ENCODE results near the gene ZNF296.
"Not testable (repeated sequence)": the region's sequence is repeated elsewhere in the genome, so short reads cannot be mapped to it uniquely, and the experiment has no call there.

ZNF296 gene

DNA sequence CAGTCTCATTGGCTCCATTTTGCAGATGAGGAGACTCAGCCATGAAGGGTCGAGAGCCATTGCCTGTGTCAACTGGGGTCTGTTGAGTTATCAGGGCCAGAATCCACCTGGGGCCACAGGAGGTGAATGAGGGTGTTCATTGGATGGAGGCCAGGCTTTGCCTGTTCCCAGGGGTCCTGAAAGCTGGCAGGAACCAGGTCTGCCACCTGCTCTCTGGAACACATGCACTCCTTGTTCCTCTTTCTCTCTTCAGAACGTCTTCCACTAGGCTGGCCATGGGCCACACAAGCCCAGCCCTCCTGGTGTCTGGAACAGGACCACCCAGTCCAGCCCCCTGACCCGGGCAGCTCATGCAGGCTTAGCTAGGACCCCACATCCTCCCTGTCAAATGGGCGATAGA lies 37.8 kb upstream of the ZNF296 start:
- CTCF ChIA-PET, result no interaction called here

DNA sequence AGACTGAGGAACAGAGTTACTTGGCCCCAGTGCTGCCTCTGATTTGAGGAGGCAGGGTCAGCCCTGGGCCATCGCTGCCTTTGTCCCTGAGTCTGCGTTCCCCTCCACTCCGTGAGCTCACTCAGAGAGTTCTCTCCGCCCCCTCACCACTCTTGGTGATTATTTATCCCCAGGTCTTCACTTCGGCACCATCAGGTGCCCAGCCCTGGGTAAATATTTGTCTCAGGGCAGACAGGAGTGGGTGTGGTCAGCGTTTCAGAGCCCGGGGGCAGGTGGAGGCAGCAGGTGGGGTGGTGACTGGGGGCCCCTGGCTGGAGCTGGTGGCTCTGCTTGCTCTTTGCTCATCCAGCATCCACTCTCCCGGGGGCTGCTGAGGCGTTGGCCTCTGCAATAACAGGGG lies 37.4 kb upstream of the ZNF296 start:
- ChIA-PET POLR2A (ENCODE audit: low non-redundant PET) (interaction anchor here (0.5 kb wide), 1 partner anchor 23 kb away, joined by 4 read pairs; no protein-coding TSS in a partner anchor), CTCF (no interaction called here)
- no peak for DNase-seq (ENCODE audit: low spot score)
- peak overlapping the region; percentile 8; the same call in 1 of the 2 replicates for H3K27ac ChIP-seq
- TF ChIP-seq, protein P1, sequence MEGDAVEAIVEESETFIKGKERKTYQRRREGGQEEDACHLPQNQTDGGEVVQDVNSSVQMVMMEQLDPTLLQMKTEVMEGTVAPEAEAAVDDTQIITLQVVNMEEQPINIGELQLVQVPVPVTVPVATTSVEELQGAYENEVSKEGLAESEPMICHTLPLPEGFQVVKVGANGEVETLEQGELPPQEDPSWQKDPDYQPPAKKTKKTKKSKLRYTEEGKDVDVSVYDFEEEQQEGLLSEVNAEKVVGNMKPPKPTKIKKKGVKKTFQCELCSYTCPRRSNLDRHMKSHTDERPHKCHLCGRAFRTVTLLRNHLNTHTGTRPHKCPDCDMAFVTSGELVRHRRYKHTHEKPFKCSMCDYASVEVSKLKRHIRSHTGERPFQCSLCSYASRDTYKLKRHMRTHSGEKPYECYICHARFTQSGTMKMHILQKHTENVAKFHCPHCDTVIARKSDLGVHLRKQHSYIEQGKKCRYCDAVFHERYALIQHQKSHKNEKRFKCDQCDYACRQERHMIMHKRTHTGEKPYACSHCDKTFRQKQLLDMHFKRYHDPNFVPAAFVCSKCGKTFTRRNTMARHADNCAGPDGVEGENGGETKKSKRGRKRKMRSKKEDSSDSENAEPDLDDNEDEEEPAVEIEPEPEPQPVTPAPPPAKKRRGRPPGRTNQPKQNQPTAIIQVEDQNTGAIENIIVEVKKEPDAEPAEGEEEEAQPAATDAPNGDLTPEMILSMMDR (conservative IDR thresholded peaks at IDR 0.05; ENCODE audit: low read depth), result no peak

More for the DNA sequence above, 37.8 kb upstream of the ZNF296 start:
- TF ChIP-seq, protein P1 (conservative IDR thresholded peaks at IDR 0.05; ENCODE audit: low read depth), result no peak
- DNase-seq (ENCODE audit: low spot score), result no peak
- H3K27ac ChIP-seq, result peak overlapping the region; percentile 8; the same call in 1 of the 2 replicates
- POLR2A ChIA-PET (ENCODE audit: low non-redundant PET), result interaction anchor here (0.5 kb wide), 1 partner anchor 23 kb away, joined by 4 read pairs; no protein-coding TSS in a partner anchor

DNA sequence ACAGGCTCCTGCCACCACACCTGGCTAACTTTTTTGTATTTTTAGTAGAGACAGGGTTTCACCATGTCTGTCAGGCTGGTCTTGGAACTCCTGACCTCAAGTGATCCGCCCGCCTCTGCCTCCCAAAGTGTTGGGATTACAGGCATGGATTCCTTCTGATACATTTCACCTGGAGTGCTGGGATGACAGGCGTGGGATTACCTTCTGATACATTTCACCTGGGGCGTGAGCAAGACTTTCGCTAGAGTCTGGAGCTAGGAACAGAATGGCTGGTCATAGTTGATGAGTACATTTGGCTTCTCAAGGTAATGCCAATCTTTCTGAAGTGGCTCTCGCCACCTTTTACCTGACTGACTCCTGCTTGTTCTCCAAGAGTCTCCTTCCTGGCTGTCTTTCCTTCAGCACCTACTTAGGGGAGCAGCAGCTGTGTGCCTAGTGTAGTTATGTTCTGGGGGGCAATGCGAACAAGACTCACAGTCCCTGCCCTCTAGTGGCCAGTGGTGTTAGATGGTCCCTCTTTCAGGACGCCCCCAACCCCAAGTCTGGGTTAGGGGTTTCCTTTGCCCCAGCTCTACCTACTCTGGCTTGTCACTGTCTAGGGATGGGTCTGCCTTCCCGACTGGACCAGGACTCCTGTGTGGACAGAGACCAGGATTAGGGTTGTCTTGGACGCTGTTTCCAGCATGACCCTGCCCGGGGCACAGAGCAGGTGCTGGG lies 36.0 kb upstream of the ZNF296 start:
- no peak for DNase-seq (ENCODE audit: low spot score)
- TF ChIP-seq, protein P1 (conservative IDR thresholded peaks at IDR 0.05; ENCODE audit: low read depth), result no peak
- POLR2A ChIA-PET (ENCODE audit: low non-redundant PET), result no interaction called here
- H3K27ac ChIP-seq, result no peak overlapping the region
- CTCF ChIA-PET, result interaction anchor here (0.5 kb wide), 1 partner anchor 19 kb away, joined by 3 read pairs; the partner anchor contains the start of gene PPP1R37

DNA sequence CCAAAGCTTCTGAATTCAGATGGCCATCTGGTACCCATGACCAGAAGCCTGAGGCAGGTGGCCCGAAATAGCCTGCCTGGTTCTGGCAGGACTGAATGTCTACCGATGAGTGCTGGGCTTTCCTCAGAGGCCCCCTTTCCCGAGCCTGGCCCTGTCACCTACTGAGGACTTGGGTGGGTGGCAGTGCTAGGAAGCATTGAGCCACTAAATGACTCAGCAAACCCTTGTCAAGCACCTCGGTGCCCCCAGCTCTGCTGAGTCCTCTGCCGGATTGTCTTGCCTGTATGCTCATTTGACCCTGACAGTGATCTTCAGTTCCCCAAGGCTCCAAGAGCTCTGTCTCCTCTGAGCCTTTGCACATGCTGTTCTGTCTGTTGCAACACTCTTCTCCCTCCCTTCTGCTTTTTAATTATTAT lies 34.6 kb upstream of the ZNF296 start:
- TF ChIP-seq, protein P1 (conservative IDR thresholded peaks at IDR 0.05; ENCODE audit: low read depth), result no peak
- CTCF ChIA-PET, result no interaction called here
- no peak for DNase-seq (ENCODE audit: low spot score)
- H3K27ac ChIP-seq, result no peak overlapping the region
- POLR2A ChIA-PET (ENCODE audit: low non-redundant PET), result no interaction called here

DNA sequence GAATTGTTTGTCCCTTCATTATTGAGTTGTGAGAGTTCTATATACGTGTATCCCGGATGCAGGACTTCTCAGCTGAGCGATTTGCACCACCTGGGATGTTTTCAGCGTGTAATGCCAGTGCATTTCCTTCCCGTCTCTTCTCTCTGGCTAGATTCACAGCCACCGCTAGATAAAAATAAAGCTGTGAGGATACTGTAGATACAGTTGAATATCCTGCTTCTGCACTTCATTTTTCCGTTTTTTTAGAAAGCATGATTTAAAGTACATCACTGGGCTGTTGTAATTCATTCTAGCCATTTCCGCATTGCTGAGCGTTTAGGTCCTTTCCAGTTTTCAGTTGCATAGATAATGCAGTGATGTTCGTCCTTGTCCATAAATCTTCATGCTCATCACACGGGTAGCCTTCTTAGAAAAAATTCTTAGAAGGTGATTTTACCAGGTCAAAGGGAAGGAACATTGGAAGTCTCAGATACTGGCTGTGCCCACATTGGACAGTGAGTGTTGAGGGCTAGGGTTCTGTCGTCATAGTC lies 31.4 kb upstream of the ZNF296 start:
- TF ChIP-seq, protein P1 (conservative IDR thresholded peaks at IDR 0.05; ENCODE audit: low read depth), result no peak
- CTCF ChIA-PET, result no interaction called here
- no peak overlapping the region for H3K27ac ChIP-seq
- no peak for DNase-seq (ENCODE audit: low spot score)
- POLR2A ChIA-PET (ENCODE audit: low non-redundant PET), result no interaction called here

DNA sequence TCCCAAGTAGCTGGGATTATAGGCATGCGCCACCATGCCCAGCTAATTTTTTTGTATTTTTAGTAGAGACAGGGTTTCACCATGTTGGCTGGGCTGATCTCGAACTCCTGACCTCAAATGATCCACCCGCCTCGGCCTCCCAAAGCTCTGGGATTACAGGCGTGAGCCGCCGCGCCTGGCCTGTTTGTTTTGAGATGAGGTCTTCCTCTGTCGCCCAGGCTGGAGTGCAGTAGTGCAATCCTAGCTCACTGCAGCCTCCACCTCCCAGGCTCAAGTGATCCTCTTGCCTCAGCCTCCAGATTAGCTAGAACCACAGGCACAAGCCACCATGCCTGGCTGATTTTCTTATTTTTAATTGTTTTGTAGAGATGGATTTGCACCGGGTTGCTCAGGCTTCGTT lies 30.1 kb upstream of the ZNF296 start:
- CTCF ChIA-PET, result interaction anchor here (1.2 kb wide), 1 partner anchor 16 kb away, joined by 3 read pairs; no protein-coding TSS in a partner anchor
- H3K27ac ChIP-seq; DNase-seq (ENCODE audit: low spot score); POLR2A ChIA-PET (ENCODE audit: low non-redundant PET): not testable (repeated sequence)
